ENCODE data around the gene TOM1L2.

DNA sequence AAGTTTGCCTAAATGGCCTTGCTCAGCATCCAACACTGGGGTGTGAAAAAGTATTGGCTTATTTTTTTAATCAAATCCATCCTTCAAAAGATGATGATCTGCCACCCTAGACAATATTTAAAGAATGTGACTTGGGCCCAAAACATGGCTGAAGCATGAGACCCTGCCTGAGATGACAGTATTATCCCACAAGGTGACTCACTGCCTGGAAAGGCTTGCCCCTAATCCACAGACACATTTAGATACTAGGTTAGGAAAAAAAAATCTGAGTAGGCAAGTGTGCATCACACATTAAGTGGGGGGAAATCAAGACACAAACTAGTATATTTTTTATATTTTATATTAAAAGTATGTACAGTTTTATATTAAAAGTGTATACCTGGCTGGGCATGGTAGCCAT lies 38.4 kb downstream of the TOM1L2 start:
- TF ChIP-seq POLR2A (IDR thresholded peaks at IDR 0.05) (no peak), POLR2AphosphoS5 (IDR thresholded peaks at IDR 0.05) (no peak)
- TF ChIP-seq, protein P1, sequence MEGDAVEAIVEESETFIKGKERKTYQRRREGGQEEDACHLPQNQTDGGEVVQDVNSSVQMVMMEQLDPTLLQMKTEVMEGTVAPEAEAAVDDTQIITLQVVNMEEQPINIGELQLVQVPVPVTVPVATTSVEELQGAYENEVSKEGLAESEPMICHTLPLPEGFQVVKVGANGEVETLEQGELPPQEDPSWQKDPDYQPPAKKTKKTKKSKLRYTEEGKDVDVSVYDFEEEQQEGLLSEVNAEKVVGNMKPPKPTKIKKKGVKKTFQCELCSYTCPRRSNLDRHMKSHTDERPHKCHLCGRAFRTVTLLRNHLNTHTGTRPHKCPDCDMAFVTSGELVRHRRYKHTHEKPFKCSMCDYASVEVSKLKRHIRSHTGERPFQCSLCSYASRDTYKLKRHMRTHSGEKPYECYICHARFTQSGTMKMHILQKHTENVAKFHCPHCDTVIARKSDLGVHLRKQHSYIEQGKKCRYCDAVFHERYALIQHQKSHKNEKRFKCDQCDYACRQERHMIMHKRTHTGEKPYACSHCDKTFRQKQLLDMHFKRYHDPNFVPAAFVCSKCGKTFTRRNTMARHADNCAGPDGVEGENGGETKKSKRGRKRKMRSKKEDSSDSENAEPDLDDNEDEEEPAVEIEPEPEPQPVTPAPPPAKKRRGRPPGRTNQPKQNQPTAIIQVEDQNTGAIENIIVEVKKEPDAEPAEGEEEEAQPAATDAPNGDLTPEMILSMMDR (IDR thresholded peaks at IDR 0.05) = no peak

All from breast epithelium (tissue), 3 donors.